Spleen (tissue), 7 donors: ENCODE data around the gene PRICKLE3.

ENCODE experiments used
- CTCF ChIP-seq, 11 experiments: fragments of 200-600 bp in 7 of 11; fragments of 450-650 bp in 4 of 11; sonication (generic) in 4 of 11; IDR thresholded peaks in 8 of 11; conservative IDR thresholded peaks in 3 of 11; 1 replicate in 7 of 11; 2 replicates in 4 of 11; pipeline versions ENCODE4 v1.4.0 to v1.8.0; 2016 to 2021; ENCODE audit warnings: antibody characterized with exemption in 11 of 11, inconsistent platforms in 4 of 11, mild to moderate bottlenecking in 1 of 11
- POLR2AphosphoS5 ChIP-seq, 3 donors: sonication (generic); formaldehyde crosslinking; IDR thresholded peaks; one replicate each; pipeline ENCODE4 v1.5.1; 2017; ENCODE audit warnings: antibody characterized with exemption in 3 of 3
- donor health status: DM: no; HTN: no; CAD: no; lungs with moderate emphysema.
- donor health status: DM: no; HTN: no; CAD: no.
- donor health status: DM: no; HTN: no; CAD: no.

- TF ChIP-seq CTCF (IDR thresholded peaks at IDR 0.05 in 8 of 11, conservative IDR thresholded peaks at IDR 0.05 in 3 of 11) (no peak), POLR2AphosphoS5 (IDR thresholded peaks at IDR 0.05) (no peak)
Observed at GRCh38 chrX:49167740-49168108, 18.4 kb downstream of the PRICKLE3 start.
